Stimulated activated CD4-positive, alpha-beta T cell treated with anti-CD3 and anti-CD28 coated beads, TNF-alpha, amount 100 ng/mL, for 24 hours (primary cell): Measurements from ENCODE around the gene SULT1C4.
"Not testable (repeated sequence)": the region's sequence is repeated elsewhere in the genome, so short reads cannot be mapped to it uniquely, and the experiment has no call there.

ENCODE experiments used
- DNase-seq, 3 experiments: peaks; one replicate each; pipeline ENCODE4 v3.0.0-alpha.2; 2020; ENCODE audit warnings: low read depth in 3 of 3

SULT1C4 gene

GRCh38 chr2:108413711-108414095 lies 35.9 kb downstream of the SULT1C4 start:
- DNase-seq: no peak

GRCh38 chr2:108414256-108414876 lies 36.6 kb downstream of the SULT1C4 start:
- no peak for DNase-seq

- DNase-seq: no peak
Measured at GRCh38 chr2:108414945-108415344, 37.2 kb downstream of the SULT1C4 start.

- no peak for DNase-seq
Measured at GRCh38 chr2:108417254-108417653, 39.5 kb downstream of the SULT1C4 start.

GRCh38 chr2:108418416-108418815 lies 40.7 kb downstream of the SULT1C4 start:
- DNase-seq: no peak

- DNase-seq: no peak
Measured at GRCh38 chr2:108423067-108423466, 45.3 kb downstream of the SULT1C4 start.

GRCh38 chr2:108423502-108424251 lies 45.9 kb downstream of the SULT1C4 start:
- no peak for DNase-seq

- DNase-seq: no peak
Measured at GRCh38 chr2:108428286-108429009, 50.7 kb downstream of the SULT1C4 start.

GRCh38 chr2:108435578-108435977 lies 57.8 kb downstream of the SULT1C4 start:
- not testable (repeated sequence) for DNase-seq

- DNase-seq: no peak
Measured at GRCh38 chr2:108436976-108437375, 59.2 kb downstream of the SULT1C4 start.
